A673 (cell line): ENCODE data around the gene LRRN4CL. TPM values are rescaled to one million over a fixed set of nuclear protein-coding genes. Genes with fewer than 3 reads are reported as not detected.
"Not testable (repeated sequence)": the region's sequence is repeated elsewhere in the genome, so short reads cannot be mapped to it uniquely, and the experiment has no call there.

ENCODE experiments used
- BruUV-seq: library from RNA; stranded (reverse); fragments of 400-500 nt; replicated peaks from 2 replicates; lab custom pipeline; 2021; lab: Mats Ljungman, UMichigan
- CTCF ChIA-PET: fragments of 300-600 bp; sonication (Branson Sonifier 250); formaldehyde crosslinking; loops from one replicate; lab custom pipeline; 2022; ENCODE audit warnings: antibody characterized with exemption; lab: Charles Lee
- POLR2A ChIA-PET: fragments of 300-600 bp; sonication (Branson Sonifier 250); formaldehyde crosslinking; loops from one replicate; lab custom pipeline; 2022; ENCODE audit warnings: antibody characterized with exemption; ENCODE audit not compliant: low non-redundant PET; lab: Charles Lee
- DNase-seq: peaks from one replicate; pipeline ENCODE4 v3.0.0-alpha.2; 2015; ENCODE audit warnings: low spot score
- H3K27ac ChIP-seq: fragments of 200-600 bp; sonication (generic); 2 replicates; pipeline ENCODE4 v1.5.1; 2016; ENCODE audit warnings: mixed run types, low read depth, mild to moderate bottlenecking, mixed read lengths, antibody characterized with exemption, low read length; ENCODE audit not compliant: poor library complexity, severe bottlenecking
- H3K27me3 ChIP-seq: fragments of 200-600 bp; sonication (generic); replicated peaks from 2 replicates; pipeline ENCODE4 v1.6.1; 2017; ENCODE audit warnings: mixed run types, low read depth, mild to moderate bottlenecking, mixed read lengths, antibody characterized with exemption, low read length; ENCODE audit not compliant: insufficient read depth, poor library complexity
- H3K36me3 ChIP-seq: fragments of 200-600 bp; sonication (generic); 2 replicates; pipeline ENCODE4 v1.6.1; 2016; ENCODE audit warnings: mixed run types, mild to moderate bottlenecking, mixed read lengths, antibody characterized with exemption, low read length; ENCODE audit not compliant: insufficient read depth, poor library complexity, severe bottlenecking
- H3K4me1 ChIP-seq: fragments of 200-600 bp; sonication (generic); 2 replicates; pipeline ENCODE4 v1.6.1; 2017; ENCODE audit warnings: mixed run types, mild to moderate bottlenecking, mixed read lengths, antibody characterized with exemption, low read length; ENCODE audit not compliant: insufficient read depth, poor library complexity, severe bottlenecking
- H3K4me3 ChIP-seq: fragments of 200-600 bp; sonication (generic); 2 replicates; pipeline ENCODE4 v1.5.1; 2016; ENCODE audit warnings: low read depth, mixed run types, mild to moderate bottlenecking, mixed read lengths, low read length; ENCODE audit not compliant: poor library complexity, severe bottlenecking
- H3K9me3 ChIP-seq: fragments of 200-600 bp; sonication (generic); 2 replicates; pipeline ENCODE4 v1.6.1; 2016; ENCODE audit warnings: mixed run types, low read depth, mild to moderate bottlenecking, mixed read lengths, antibody characterized with exemption, low read length; ENCODE audit not compliant: poor library complexity, severe bottlenecking
- CTCF ChIP-seq: fragments of 300-800, 200-600 bp; sonication (generic); conservative IDR thresholded peaks from 2 replicates; pipeline ENCODE4 v1.5.1; 2017; ENCODE audit warnings: low read depth, mild to moderate bottlenecking, antibody characterized with exemption, low read length, moderate library complexity, mixed read lengths
- EZH2 ChIP-seq: fragments of 200-600 bp; sonication (generic); IDR thresholded peaks from 2 replicates; pipeline ENCODE4 v1.6.1; 2017; ENCODE audit warnings: borderline replicate concordance, low read depth, mild to moderate bottlenecking, mixed read lengths, antibody characterized with exemption, low read length; ENCODE audit not compliant: poor library complexity, severe bottlenecking
- intact Hi-C: fragments of 100-400 bp; cut with micrococcal nuclease; formaldehyde crosslinking; loops from one replicate; pipeline ENCODE4 v1.10.0; 2022; ENCODE audit not compliant: unreplicated experiment
- total RNA-seq: library from RNA; stranded (reverse); gene quantifications from 2 replicates; pipeline ENCODE4 v1.2.3, GENCODE V29; 2021

Gene LRRN4CL
- total RNA-seq, 1 experiment from 2014 or later, result 0.37 TPM

- TF ChIP-seq CTCF, result no peak
- TF ChIP-seq EZH2, result no peak
- Histone ChIP-seq H3K36me3 (peaks cover 8% of the 10 kb centered on the region), H3K9me3 (no peaks in the 10 kb centered on the region), H3K4me1 (peaks cover 6% of the 10 kb centered on the region), H3K4me3 (no peak overlapping the region), H3K27me3 (no peaks in the 10 kb centered on the region), H3K27ac (no peak overlapping the region)
- no TSS peak for BruUV-seq
- POLR2A ChIA-PET, result interaction anchor here (1.4 kb wide), 1 partner anchor 8 kb away, joined by 5 read pairs; the partner anchor contains the start of genes C11orf98 and CSKMT
- intact Hi-C loops, result no loop called here
- no peak for DNase-seq
- CTCF ChIA-PET, result no interaction called here
These were observed 32.4 kb downstream of the LRRN4CL start for GRCh38 chr11:62656796-62657429.

GRCh38 chr11:62654297-62654696 is 35.0 kb downstream of the LRRN4CL start:
- Histone ChIP-seq H3K36me3 (peaks cover 7% of the 10 kb centered on the region), H3K4me3 (no peak overlapping the region), H3K4me1 (peaks cover 10% of the 10 kb centered on the region), H3K27ac (no peak overlapping the region), H3K27me3 (no peaks in the 10 kb centered on the region), H3K9me3 (no peaks in the 10 kb centered on the region)
- no peak for DNase-seq
- BruUV-seq, result no TSS peak
- no peak for TF ChIP-seq EZH2
- TF ChIP-seq CTCF, result no peak
- intact Hi-C loops, result no loop called here
- ChIA-PET CTCF (no interaction called here), POLR2A (no interaction called here)

- H3K27ac ChIP-seq, result peak overlapping the region; percentile 90
- POLR2A ChIA-PET, result interaction anchor here (1.0 to 1.4 kb wide), 2 partner anchors 13 to 61 kb away, joined by 6 to 7 read pairs; partner anchors contain the start of genes C11orf98, CSKMT and TUT1
- peak overlapping the region; percentile 81 for H3K4me3 ChIP-seq
- H3K4me1 ChIP-seq, result peaks cover 12% of the 10 kb centered on the region
- DNase-seq, result no peak
- peaks cover 25% of the 10 kb centered on the region for H3K36me3 ChIP-seq
- no TSS peak for BruUV-seq
- no peaks in the 10 kb centered on the region for H3K9me3 ChIP-seq
- TF ChIP-seq CTCF (no peak), EZH2 (no peak)
- intact Hi-C loops, result no loop called here
- CTCF ChIA-PET, result no interaction called here
- no peaks in the 10 kb centered on the region for H3K27me3 ChIP-seq
These were observed 36.9 kb downstream of the LRRN4CL start for GRCh38 chr11:62652161-62653006.

GRCh38 chr11:62650283-62650682 is 39.0 kb downstream of the LRRN4CL start:
- BruUV-seq, intact Hi-C loops, POLR2A ChIA-PET: not testable (repeated sequence)

More at GRCh38 chr11:62650283-62650682, 39.0 kb downstream of the LRRN4CL start:
- H3K9me3 ChIP-seq, H3K4me3 ChIP-seq, CTCF ChIA-PET, H3K27me3 ChIP-seq, H3K27ac ChIP-seq, DNase-seq: not testable (repeated sequence)
- Histone ChIP-seq H3K36me3 (peaks cover 25% of the 10 kb centered on the region), H3K4me1 (peaks cover 19% of the 10 kb centered on the region)
